ENCODE data around the gene TAAR1.
"Not testable (repeated sequence)": the region's sequence is repeated elsewhere in the genome, so short reads cannot be mapped to it uniquely, and the experiment has no call there.

Gene TAAR1, protein sequence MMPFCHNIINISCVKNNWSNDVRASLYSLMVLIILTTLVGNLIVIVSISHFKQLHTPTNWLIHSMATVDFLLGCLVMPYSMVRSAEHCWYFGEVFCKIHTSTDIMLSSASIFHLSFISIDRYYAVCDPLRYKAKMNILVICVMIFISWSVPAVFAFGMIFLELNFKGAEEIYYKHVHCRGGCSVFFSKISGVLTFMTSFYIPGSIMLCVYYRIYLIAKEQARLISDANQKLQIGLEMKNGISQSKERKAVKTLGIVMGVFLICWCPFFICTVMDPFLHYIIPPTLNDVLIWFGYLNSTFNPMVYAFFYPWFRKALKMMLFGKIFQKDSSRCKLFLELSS

DNA sequence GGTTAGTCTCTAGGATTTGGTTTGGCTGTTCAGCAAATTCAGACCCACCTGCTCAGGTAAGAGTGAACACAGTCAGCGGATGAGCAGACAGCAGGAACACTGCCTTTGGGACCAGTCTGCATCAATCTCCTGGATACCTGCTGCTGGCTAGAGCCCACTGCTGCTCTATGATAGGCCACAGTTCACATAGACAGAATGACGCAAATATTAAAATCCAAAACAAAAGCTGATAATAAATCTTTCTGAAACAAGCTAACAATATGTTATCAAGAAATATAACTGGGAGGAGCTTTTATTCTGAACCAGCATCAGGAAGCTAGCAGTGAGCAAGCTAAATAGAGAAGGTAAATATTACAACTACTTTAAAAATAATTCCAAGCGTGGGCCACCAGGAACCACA is at the start of gene TAAR1:
Gene TAAR1, minus strand, starts transcription at position 101 of the 400 bp plus-strand sequence. CDS start 13,179 bp downstream, outside the sequence.
- Histone ChIP-seq H3K36me3 (ENCODE audit: insufficient read depth, low read length) (no peaks in the 10 kb centered on the region), H3K27me3 (ENCODE audit: control insufficient read depth in 1 of 2, insufficient read depth in 2 of 2, low read length in 2 of 2) (no peaks in the 10 kb centered on the region), H3K27ac (ENCODE audit: low read depth, low read length) (no peak within 1 kb of the TSS), H3K4me1 (ENCODE audit: insufficient read depth, low read length) (no peaks in the 10 kb centered on the region), H3K9me3 (ENCODE audit: low read length) (no peaks in the 10 kb centered on the region), H3K9ac (ENCODE audit: low read length) (no peak within 1 kb of the TSS), H3K4me3 (ENCODE audit: low read depth in 1 of 2, low read length in 2 of 2) (no peak within 1 kb of the TSS)

DNA sequence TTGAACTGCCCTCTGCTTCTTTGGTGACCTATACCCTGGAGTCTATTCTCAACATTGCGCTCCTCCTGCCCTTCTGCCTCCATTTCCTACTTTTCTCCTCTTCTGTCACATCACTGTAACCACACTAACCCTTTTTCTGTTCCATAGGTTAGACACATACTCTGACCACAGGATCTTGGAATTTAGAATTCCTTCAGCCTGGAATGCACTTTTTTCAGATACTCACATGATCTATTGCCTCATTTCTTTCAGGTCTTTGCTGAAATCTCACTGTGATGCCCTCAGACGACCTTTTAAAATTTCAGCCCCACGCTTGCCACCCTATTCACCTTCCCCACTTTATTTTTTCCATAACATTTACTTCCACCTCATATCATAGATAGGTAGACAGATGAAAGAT is 49.8 kb upstream of the TAAR1 start:
- H3K36me3 ChIP-seq (ENCODE audit: insufficient read depth, low read length), result no peaks in the 10 kb centered on the region

DNA sequence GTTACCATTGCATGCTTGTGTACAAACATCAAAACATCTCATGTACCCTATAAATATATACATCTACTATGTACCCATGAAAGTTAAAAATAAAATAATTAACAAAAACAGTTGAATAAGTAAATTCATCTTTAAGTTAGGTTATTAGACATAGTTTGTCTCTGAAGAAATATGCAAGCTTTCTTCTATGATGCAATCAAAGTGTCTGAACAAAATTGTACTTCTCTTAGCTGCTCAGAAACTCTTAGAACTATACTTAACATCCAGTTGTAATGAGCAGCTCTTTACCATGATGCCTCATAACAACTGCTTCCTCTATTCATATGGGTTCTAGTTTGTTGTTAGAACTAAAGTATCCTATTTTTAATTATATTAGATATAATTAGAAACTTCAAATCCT is 49.0 kb upstream of the TAAR1 start:
- no peaks in the 10 kb centered on the region for H3K36me3 ChIP-seq (ENCODE audit: insufficient read depth, low read length)
- no peaks in the 10 kb centered on the region for H3K9me3 ChIP-seq (ENCODE audit: low read length)
- no peak overlapping the region for H3K27ac ChIP-seq (ENCODE audit: low read depth, low read length)
- H3K4me1 ChIP-seq (ENCODE audit: insufficient read depth, low read length), result no peaks in the 10 kb centered on the region
- H3K9ac ChIP-seq (ENCODE audit: low read length), result no peak overlapping the region
- no peak overlapping the region for H3K4me3 ChIP-seq (ENCODE audit: low read depth in 1 of 2, low read length in 2 of 2)
- H3K27me3 ChIP-seq (ENCODE audit: control insufficient read depth in 1 of 2, insufficient read depth in 2 of 2, low read length in 2 of 2), result no peaks in the 10 kb centered on the region

More for the DNA sequence above, 49.8 kb upstream of the TAAR1 start:
- Histone ChIP-seq H3K27me3 (ENCODE audit: control insufficient read depth in 1 of 2, insufficient read depth in 2 of 2, low read length in 2 of 2) (no peaks in the 10 kb centered on the region), H3K4me3 (ENCODE audit: low read depth in 1 of 2, low read length in 2 of 2) (no peak overlapping the region), H3K27ac (ENCODE audit: low read depth, low read length) (no peak overlapping the region), H3K4me1 (ENCODE audit: insufficient read depth, low read length) (no peaks in the 10 kb centered on the region), H3K9me3 (ENCODE audit: low read length) (no peaks in the 10 kb centered on the region), H3K9ac (ENCODE audit: low read length) (no peak overlapping the region)

DNA sequence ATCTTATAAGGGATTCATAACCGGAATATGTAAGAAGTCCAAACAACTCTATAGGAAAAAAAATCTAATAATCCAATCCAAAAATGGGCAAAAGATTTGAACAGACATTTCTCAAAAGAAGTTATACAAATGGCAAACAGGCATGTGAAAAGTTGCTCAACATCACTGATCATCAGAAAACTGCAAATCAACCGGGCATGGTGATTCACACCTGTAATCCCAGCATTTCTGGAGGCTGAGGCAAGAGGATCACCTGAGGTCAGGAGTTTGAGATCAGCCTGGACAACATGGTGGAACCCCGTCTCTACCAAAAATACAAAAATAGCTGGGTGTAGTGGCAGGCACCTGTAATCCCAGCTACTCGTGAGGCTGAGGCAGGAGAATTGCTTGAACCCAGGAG is 47.8 kb upstream of the TAAR1 start:
- not testable (repeated sequence) for H3K27me3 ChIP-seq (ENCODE audit: control insufficient read depth in 1 of 2, insufficient read depth in 2 of 2, low read length in 2 of 2); H3K4me1 ChIP-seq (ENCODE audit: insufficient read depth, low read length); H3K27ac ChIP-seq (ENCODE audit: low read depth, low read length); H3K9ac ChIP-seq (ENCODE audit: low read length); H3K9me3 ChIP-seq (ENCODE audit: low read length); H3K36me3 ChIP-seq (ENCODE audit: insufficient read depth, low read length); H3K4me3 ChIP-seq (ENCODE audit: low read depth in 1 of 2, low read length in 2 of 2)

DNA sequence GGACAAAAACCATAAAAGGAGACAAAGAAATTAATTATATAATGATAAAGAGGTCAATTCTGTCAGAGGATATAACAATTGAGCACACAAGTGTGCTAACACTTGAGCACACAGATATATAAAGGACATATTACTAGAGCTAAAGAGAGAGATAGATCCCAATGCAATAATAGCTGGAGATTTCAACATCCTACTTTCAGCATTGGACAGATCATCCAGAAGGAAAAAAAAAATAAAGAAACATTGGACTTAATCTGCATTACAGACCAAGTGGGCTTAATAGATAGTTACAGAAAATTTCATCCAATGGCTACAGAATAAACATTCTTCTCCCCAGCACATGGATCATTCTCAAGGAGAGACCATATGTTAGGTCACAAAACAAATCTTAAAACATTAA is 45.0 kb upstream of the TAAR1 start:
- Histone ChIP-seq H3K4me1 (ENCODE audit: insufficient read depth, low read length) (no peaks in the 10 kb centered on the region), H3K9me3 (ENCODE audit: low read length) (no peaks in the 10 kb centered on the region), H3K27ac (ENCODE audit: low read depth, low read length) (no peak overlapping the region), H3K9ac (ENCODE audit: low read length) (no peak overlapping the region), H3K4me3 (ENCODE audit: low read depth in 1 of 2, low read length in 2 of 2) (no peak overlapping the region), H3K36me3 (ENCODE audit: insufficient read depth, low read length) (no peaks in the 10 kb centered on the region), H3K27me3 (ENCODE audit: control insufficient read depth in 1 of 2, insufficient read depth in 2 of 2, low read length in 2 of 2) (no peaks in the 10 kb centered on the region)

DNA sequence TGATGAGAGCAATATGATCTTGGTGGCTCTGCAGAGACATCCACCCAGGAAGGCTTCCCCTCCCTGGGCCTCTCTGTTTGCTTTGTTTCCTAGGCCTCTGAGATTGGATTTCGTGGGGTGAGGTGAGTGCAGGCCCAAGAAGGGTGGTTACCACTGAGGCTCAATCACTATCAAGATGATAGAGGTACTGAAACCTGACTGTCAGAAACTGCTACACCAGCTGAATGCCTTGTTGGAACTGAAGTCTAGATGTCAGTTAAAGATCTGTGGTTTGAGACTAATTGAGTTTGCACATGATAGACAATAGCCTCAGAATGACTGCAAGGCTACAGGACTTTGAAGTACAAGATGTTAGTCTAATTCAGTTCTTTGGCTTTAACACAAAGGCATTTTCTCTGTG is 39.6 kb upstream of the TAAR1 start:
- no peaks in the 10 kb centered on the region for H3K9me3 ChIP-seq (ENCODE audit: low read length)
- no peak overlapping the region for H3K9ac ChIP-seq (ENCODE audit: low read length)
- H3K4me1 ChIP-seq (ENCODE audit: insufficient read depth, low read length), result no peaks in the 10 kb centered on the region
- H3K27ac ChIP-seq (ENCODE audit: low read depth, low read length), result no peak overlapping the region
- H3K27me3 ChIP-seq (ENCODE audit: control insufficient read depth in 1 of 2, insufficient read depth in 2 of 2, low read length in 2 of 2), result no peaks in the 10 kb centered on the region
- H3K4me3 ChIP-seq (ENCODE audit: low read depth in 1 of 2, low read length in 2 of 2), result no peak overlapping the region
- no peaks in the 10 kb centered on the region for H3K36me3 ChIP-seq (ENCODE audit: insufficient read depth, low read length)

DNA sequence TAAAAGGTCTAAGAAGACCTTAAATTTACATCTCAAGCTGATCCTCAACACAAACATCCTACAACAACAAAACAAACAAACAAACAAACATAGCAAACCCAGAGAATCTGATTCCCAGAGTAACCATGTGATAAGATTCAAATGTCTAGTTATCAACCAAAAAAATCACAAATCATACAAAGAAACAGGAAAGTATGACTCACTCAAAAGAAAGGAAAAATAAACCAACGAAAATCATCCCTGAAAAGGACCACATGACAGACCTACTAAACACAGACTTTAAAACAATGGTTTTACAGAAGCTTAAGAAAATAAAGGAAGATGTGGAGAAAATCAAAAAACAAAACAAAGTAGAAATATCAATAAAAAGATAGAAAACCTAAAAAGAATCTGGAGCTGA is 36.8 kb upstream of the TAAR1 start:
- Histone ChIP-seq H3K9me3 (ENCODE audit: low read length) (no peaks in the 10 kb centered on the region), H3K9ac (ENCODE audit: low read length) (no peak overlapping the region), H3K36me3 (ENCODE audit: insufficient read depth, low read length) (no peaks in the 10 kb centered on the region), H3K27ac (ENCODE audit: low read depth, low read length) (no peak overlapping the region), H3K4me3 (ENCODE audit: low read depth in 1 of 2, low read length in 2 of 2) (no peak overlapping the region), H3K27me3 (ENCODE audit: control insufficient read depth in 1 of 2, insufficient read depth in 2 of 2, low read length in 2 of 2) (no peaks in the 10 kb centered on the region), H3K4me1 (ENCODE audit: insufficient read depth, low read length) (no peaks in the 10 kb centered on the region)

DNA sequence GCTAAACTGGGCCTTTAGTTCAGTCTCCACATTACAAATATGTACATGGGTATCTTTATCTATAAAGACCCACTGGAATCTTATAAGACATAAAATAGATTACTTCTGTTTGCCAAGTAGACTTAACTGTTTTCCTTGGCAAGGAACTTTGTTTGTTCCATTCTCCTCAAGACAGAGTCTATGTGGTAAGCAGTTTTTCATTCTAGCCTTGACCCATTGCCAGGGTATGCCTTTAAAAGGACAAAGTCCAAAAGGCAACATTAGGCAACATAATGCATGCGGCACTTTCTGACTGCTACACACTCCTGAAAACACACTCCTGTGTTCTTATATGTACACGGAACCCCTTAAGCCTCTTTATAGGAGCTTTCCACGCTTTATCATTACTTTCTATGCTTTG is 34.5 kb upstream of the TAAR1 start:
- no peaks in the 10 kb centered on the region for H3K4me1 ChIP-seq (ENCODE audit: insufficient read depth, low read length)
- H3K9me3 ChIP-seq (ENCODE audit: low read length), result no peaks in the 10 kb centered on the region
- no peaks in the 10 kb centered on the region for H3K27me3 ChIP-seq (ENCODE audit: control insufficient read depth in 1 of 2, insufficient read depth in 2 of 2, low read length in 2 of 2)
- no peak overlapping the region for H3K4me3 ChIP-seq (ENCODE audit: low read depth in 1 of 2, low read length in 2 of 2)
- no peak overlapping the region for H3K9ac ChIP-seq (ENCODE audit: low read length)
- no peaks in the 10 kb centered on the region for H3K36me3 ChIP-seq (ENCODE audit: insufficient read depth, low read length)
- no peak overlapping the region for H3K27ac ChIP-seq (ENCODE audit: low read depth, low read length)

DNA sequence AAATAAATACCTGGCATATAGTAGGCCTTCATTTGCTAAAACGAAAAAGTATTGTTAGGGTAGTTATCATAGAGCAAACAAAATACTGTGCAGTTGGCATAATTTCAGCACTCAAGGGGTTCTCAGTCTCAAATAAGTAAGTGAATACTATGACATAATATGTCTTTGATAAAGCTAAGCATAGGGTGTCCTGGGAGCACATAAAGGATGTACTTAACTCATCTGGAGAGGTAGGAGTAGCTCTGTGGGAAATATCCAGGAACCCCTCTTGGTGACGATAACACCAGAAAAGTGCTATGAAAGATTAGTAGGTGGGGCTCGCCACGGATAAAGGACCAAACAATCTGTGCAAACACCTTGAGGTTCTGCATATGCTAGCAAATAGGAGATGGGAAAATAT is 31.7 kb upstream of the TAAR1 start:
- no peaks in the 10 kb centered on the region for H3K36me3 ChIP-seq (ENCODE audit: insufficient read depth, low read length)
- H3K9ac ChIP-seq (ENCODE audit: low read length), result no peak overlapping the region
- no peak overlapping the region for H3K4me3 ChIP-seq (ENCODE audit: low read depth in 1 of 2, low read length in 2 of 2)
- no peaks in the 10 kb centered on the region for H3K27me3 ChIP-seq (ENCODE audit: control insufficient read depth in 1 of 2, insufficient read depth in 2 of 2, low read length in 2 of 2)
- H3K27ac ChIP-seq (ENCODE audit: low read depth, low read length), result no peak overlapping the region
- no peaks in the 10 kb centered on the region for H3K9me3 ChIP-seq (ENCODE audit: low read length)
- H3K4me1 ChIP-seq (ENCODE audit: insufficient read depth, low read length), result no peaks in the 10 kb centered on the region

DNA sequence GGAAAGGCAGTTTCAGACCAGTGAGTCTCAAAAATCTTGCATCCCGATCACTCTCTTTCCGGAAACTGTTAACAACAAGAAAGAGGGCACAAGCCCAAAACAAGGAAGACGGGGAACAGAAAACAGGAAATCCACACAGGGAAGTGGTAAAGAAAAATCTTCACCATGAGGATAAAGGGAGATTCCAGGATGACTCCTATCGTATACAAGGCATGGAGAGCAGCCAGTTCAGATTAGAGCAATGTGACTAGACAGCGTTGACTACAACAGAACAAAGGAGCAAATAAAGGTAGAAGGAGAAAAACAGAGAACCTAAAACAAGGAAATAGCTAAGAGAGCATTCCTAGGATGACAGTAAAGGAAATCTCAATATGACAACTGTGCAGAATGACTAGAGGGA is 28.3 kb upstream of the TAAR1 start:
- H3K27me3 ChIP-seq (ENCODE audit: control insufficient read depth in 1 of 2, insufficient read depth in 2 of 2, low read length in 2 of 2), result no peaks in the 10 kb centered on the region
- H3K4me1 ChIP-seq (ENCODE audit: insufficient read depth, low read length), result no peaks in the 10 kb centered on the region
- no peak overlapping the region for H3K9ac ChIP-seq (ENCODE audit: low read length)
- no peaks in the 10 kb centered on the region for H3K9me3 ChIP-seq (ENCODE audit: low read length)
- no peak overlapping the region for H3K27ac ChIP-seq (ENCODE audit: low read depth, low read length)
- H3K36me3 ChIP-seq (ENCODE audit: insufficient read depth, low read length), result no peaks in the 10 kb centered on the region
- H3K4me3 ChIP-seq (ENCODE audit: low read depth in 1 of 2, low read length in 2 of 2), result no peak overlapping the region

DNA sequence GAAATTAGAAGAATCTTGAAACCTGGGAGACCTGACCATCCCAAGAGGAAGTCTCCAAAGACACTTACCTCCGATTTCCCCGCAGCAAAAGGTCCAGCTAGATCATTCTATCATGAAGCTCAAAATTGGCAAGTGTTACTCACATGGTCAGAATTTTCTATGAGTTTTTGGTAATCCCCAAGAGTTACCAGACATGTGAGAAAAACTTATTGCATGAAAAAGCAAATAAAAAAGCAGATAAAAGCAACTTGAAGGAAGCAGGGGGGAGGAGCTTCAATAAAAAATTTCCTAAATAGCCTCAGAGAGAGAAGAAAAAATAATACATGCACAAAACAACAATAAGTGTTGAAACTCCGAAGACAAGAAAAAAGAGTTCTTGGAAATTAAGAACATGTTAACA is 27.5 kb upstream of the TAAR1 start:
- Histone ChIP-seq H3K27ac (ENCODE audit: low read depth, low read length) (no peak overlapping the region), H3K4me3 (ENCODE audit: low read depth in 1 of 2, low read length in 2 of 2) (no peak overlapping the region), H3K9me3 (ENCODE audit: low read length) (no peaks in the 10 kb centered on the region), H3K9ac (ENCODE audit: low read length) (no peak overlapping the region), H3K4me1 (ENCODE audit: insufficient read depth, low read length) (no peaks in the 10 kb centered on the region), H3K27me3 (ENCODE audit: control insufficient read depth in 1 of 2, insufficient read depth in 2 of 2, low read length in 2 of 2) (no peaks in the 10 kb centered on the region), H3K36me3 (ENCODE audit: insufficient read depth, low read length) (no peaks in the 10 kb centered on the region)

DNA sequence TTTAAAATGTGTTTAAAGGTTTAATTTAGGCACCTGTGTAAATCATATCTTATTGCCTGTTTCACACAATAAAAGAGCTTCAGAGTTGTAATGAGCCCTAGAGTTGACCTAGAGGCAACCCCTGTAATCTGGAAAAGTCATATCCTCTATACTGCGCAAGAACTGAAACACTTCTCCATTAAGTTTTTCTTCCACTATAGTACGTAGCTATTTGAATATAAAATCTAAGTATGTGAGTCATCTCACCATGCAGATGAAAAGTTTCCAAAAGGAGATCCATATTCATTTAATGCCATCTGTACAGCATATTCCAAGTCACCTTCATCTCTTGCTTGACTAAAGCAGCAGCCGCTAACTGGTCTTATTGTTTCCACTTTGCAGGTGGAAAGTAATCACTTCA is 26.0 kb upstream of the TAAR1 start:
- H3K36me3 ChIP-seq (ENCODE audit: insufficient read depth, low read length), result no peaks in the 10 kb centered on the region
- H3K9ac ChIP-seq (ENCODE audit: low read length), result no peak overlapping the region
- no peaks in the 10 kb centered on the region for H3K9me3 ChIP-seq (ENCODE audit: low read length)
- H3K4me1 ChIP-seq (ENCODE audit: insufficient read depth, low read length), result no peaks in the 10 kb centered on the region
- no peaks in the 10 kb centered on the region for H3K27me3 ChIP-seq (ENCODE audit: control insufficient read depth in 1 of 2, insufficient read depth in 2 of 2, low read length in 2 of 2)
- no peak overlapping the region for H3K4me3 ChIP-seq (ENCODE audit: low read depth in 1 of 2, low read length in 2 of 2)
- H3K27ac ChIP-seq (ENCODE audit: low read depth, low read length), result no peak overlapping the region

All from muscle layer of colon (tissue), 2 donors.